Motor neuron (in vitro differentiated cells): ENCODE measurements around the gene C16orf87. TPM values are rescaled to one million over a fixed set of nuclear protein-coding genes. Genes with fewer than 3 reads are reported as not detected.
"Not testable (repeated sequence)": the region's sequence is repeated elsewhere in the genome, so short reads cannot be mapped to it uniquely, and the experiment has no call there.

Source experiments
- ATAC-seq, 8 experiments: fragments of 200-7000 bp; cut with Tn5 transposase; replicated peaks in 6 of 8; 2 replicates each; pipeline ENCODE4 v1.8.0; 2021; ENCODE audit warnings: mild to moderate bottlenecking in 8 of 8, moderate library complexity in 8 of 8
- H3K27ac ChIP-seq, 2 donors: fragments of 250-450 bp; sonication (Bioruptor Pico); 2 replicates each; pipeline ENCODE4 v1.9.0; 2021; ENCODE audit warnings: antibody characterized with exemption in 2 of 2, mild to moderate bottlenecking in 2 of 2, moderate library complexity in 1 of 2
- H3K4me1 ChIP-seq, 2 donors: fragments of 250-450 bp; sonication (Bioruptor Pico); replicated peaks in 1 of 2; 2 replicates each; pipeline ENCODE4 v1.6.1; 2021; ENCODE audit warnings: antibody characterized with exemption in 2 of 2, mild to moderate bottlenecking in 2 of 2, moderate library complexity in 1 of 2
- H3K4me3 ChIP-seq, 5 donors: fragments of 250-450 bp; sonication (Bioruptor Pico); 2 replicates each; pipeline ENCODE4 v1.9.0; 2021; ENCODE audit warnings: antibody characterized with exemption in 5 of 5, mild to moderate bottlenecking in 5 of 5, moderate library complexity in 4 of 5
- WGBS, 10 experiments: fragments of 450-650 bp; shearing (Covaris generic); methylation state at CpG; one replicate each; pipeline ENCODE4 v1.0.0; 2022; 5-methylcytosine and 5-hydroxymethylcytosine counted together
- in situ Hi-C, 9 experiments: fragments of 400-800 bp; cut with MboI; loops; one replicate each; pipeline ENCODE4 v1.15.0; 2021; ENCODE audit warnings: low sequenced_read_pairs in 9 of 9, low pct_unique_long_range_greater_than_20kb in 2 of 9; ENCODE audit not compliant: unreplicated experiment in 9 of 9
- total RNA-seq, 8 experiments: library from RNA; unstranded; fragments of 300-600 nt; gene quantifications; 2 replicates each; pipeline versions ENCODE4 v1.2.3 to v1.2.4, GENCODE V29; 2022

C16orf87 gene
- total RNA-seq, 8 experiments from 2014 or later: 5.3 to 23.6 (median 16.2) TPM

- Histone ChIP-seq H3K27ac (no peak overlapping the region), H3K4me3 (no peak overlapping the region), H3K4me1 (peaks cover 0 to 7% of the 10 kb centered on the region in 2 donors)
- WGBS, 10 experiments: 40 to 83% (median 52%) methylated on average over 1 to 3 of the region's 3 CpGs; no CpG with 5 or more reads in 1 of the 10 experiments
- in situ Hi-C loops: loop anchor here in 1 of 9 experiments (25.0 kb wide), 1 partner anchor 102 kb away; the partner anchor contains the start of genes ORC6 and VPS35
- no peak for ATAC-seq
Observed at GRCh38 chr16:46788891-46789474, 42.0 kb downstream of the C16orf87 start.

DNA sequence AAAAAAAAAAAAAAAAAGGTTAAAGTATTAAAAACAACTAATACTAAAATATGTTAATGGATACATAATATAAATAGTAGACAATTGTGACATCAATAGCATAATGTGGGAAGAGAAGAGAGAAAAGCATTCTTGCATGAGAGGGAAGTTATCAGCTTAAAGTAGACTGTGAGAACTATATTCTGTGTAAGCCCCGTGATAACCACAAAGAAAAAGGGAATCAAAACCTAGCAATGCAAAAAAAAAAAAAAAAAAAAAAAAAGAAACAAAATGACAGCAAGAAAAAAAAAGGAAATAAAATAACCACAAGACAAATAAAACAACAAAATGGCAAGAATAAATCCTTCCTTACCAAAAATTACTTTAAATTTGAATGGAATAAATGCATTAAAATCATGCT is 43.1 kb downstream of the C16orf87 start:
- Histone ChIP-seq H3K27ac (no peak overlapping the region), H3K4me1 (peaks cover 0 to 7% of the 10 kb centered on the region in 2 donors), H3K4me3 (no peak overlapping the region)
- 38 to 100% (median 92%) methylated on average over 1 of the region's 1 CpG; no CpG with 5 or more reads in 1 of the 10 experiments for WGBS, 10 experiments
- no peak for ATAC-seq
- in situ Hi-C loops: loop anchor here in 1 of 9 experiments (25.0 kb wide), 1 partner anchor 101 kb away; the partner anchor contains the start of genes ORC6 and VPS35

GRCh38 chr16:46785076-46785845 is 45.7 kb downstream of the C16orf87 start:
- no peak overlapping the region for H3K27ac ChIP-seq
- 0 to 100% (median 47%) methylated on average over 1 to 3 of the region's 3 CpGs; no CpG with 5 or more reads in 2 of the 10 experiments for WGBS, 10 experiments

GRCh38 chr16:46784569-46784968 is 46.4 kb downstream of the C16orf87 start:
- not testable (repeated sequence) for H3K4me1 ChIP-seq, H3K4me3 ChIP-seq, H3K27ac ChIP-seq, ATAC-seq
- WGBS, 10 experiments: 69 to 100% (median 92%) methylated on average over 1 to 2 of the region's 2 CpGs; no CpG with 5 or more reads in 1 of the 10 experiments
- in situ Hi-C loops: loop anchor here in 1 of 9 experiments (25.0 kb wide), 1 partner anchor 97 kb away; the partner anchor contains the start of genes ORC6 and VPS35

More at GRCh38 chr16:46785076-46785845, 45.7 kb downstream of the C16orf87 start:
- in situ Hi-C loops: loop anchor here in 1 of 9 experiments (25.0 kb wide), 1 partner anchor 98 kb away; the partner anchor contains the start of genes ORC6 and VPS35
- ATAC-seq: no peak
- Histone ChIP-seq H3K4me1 (peaks cover 0 to under 1% of the 10 kb centered on the region in 2 donors), H3K4me3 (no peak overlapping the region)

DNA sequence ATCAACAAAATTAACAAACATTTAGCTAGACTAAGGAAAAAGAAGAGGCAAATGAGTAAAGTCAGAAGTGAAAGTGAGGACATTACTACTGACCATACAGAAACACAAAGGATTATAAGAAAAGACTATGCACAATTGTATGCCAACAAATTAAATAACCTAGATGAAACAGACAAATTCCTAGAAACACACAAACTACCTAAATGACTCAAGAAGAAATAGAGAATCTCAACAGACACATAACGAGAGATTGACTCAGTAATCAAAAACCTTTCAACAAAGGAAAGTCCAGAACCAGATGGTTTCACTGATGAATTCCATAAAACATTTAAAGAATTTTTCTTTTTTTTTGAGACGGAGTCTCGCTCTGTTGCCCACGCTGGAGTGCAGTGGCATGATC is 47.2 kb downstream of the C16orf87 start:
- no peak for ATAC-seq
- in situ Hi-C loops: loop anchor here in 1 of 9 experiments (25.0 kb wide), 1 partner anchor 96 kb away; the partner anchor contains the start of genes ORC6 and VPS35
- H3K27ac ChIP-seq: no peak overlapping the region
- H3K4me3 ChIP-seq: no peak overlapping the region
- no peaks in the 10 kb centered on the region for H3K4me1 ChIP-seq
- WGBS, 10 experiments: 0 to 100% (median 89%) methylated on average over 1 to 4 of the region's 4 CpGs; no CpG with 5 or more reads in 1 of the 10 experiments

GRCh38 chr16:46782320-46782719 is 48.7 kb downstream of the C16orf87 start:
- in situ Hi-C loops: loop anchor here in 1 of 9 experiments (25.0 kb wide), 1 partner anchor 95 kb away; the partner anchor contains the start of genes ORC6 and VPS35
- WGBS, 10 experiments: 0 to 100% (median 83%) methylated on average over 1 to 2 of the region's 2 CpGs; no CpG with 5 or more reads in 1 of the 10 experiments
- no peak for ATAC-seq

GRCh38 chr16:46777804-46778203 is 53.2 kb downstream of the C16orf87 start:
- Histone ChIP-seq H3K27ac (no peak overlapping the region), H3K4me3 (no peak overlapping the region), H3K4me1 (no peaks in the 10 kb centered on the region)
- WGBS, 10 experiments: 90% methylated on average over 6 of the region's 12 CpGs; no CpG with 5 or more reads in 9 of the 10 experiments
- ATAC-seq: no peak
- in situ Hi-C loops: loop anchor here in 1 of 9 experiments (25.0 kb wide), 1 partner anchor 91 kb away; the partner anchor contains the start of genes ORC6 and VPS35

More at GRCh38 chr16:46782320-46782719, 48.7 kb downstream of the C16orf87 start:
- no peaks in the 10 kb centered on the region for H3K4me1 ChIP-seq
- H3K4me3 ChIP-seq: no peak overlapping the region
- no peak overlapping the region for H3K27ac ChIP-seq

- Histone ChIP-seq H3K27ac (no peak overlapping the region), H3K4me3 (no peak overlapping the region), H3K4me1 (no peaks in the 10 kb centered on the region)
- 16 to 95% (median 69%) methylated on average over 1 to 4 of the region's 4 CpGs for WGBS, 10 experiments
- ATAC-seq: peak in 2 of 8 experiments; percentile 28 to 35
- in situ Hi-C loops: loop anchor here in 1 of 9 experiments (25.0 kb wide), 1 partner anchor 88 kb away; the partner anchor contains the start of genes ORC6 and VPS35
Observed at GRCh38 chr16:46775214-46775613, 55.8 kb downstream of the C16orf87 start.

DNA sequence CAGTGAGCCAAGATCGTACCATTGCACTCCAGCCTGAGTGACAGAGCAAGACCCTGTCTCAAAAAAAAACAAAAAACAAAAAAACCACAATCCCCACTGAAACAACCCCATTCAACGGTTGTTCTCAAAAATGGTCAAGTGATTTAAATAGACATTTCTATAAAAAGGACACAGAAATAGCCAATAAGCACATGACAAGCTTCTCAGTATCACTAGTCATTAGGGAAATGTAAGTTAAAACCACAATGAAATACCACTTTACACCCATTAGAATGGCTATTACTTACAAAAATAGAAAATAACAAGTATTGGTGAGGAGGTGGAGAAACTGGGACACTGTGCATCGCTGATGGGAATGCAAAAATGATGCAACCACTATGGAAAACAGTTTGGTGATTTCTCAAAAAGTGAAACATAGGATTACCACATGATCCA is 56.2 kb downstream of the C16orf87 start:
- ATAC-seq: peak in 1 of 8 experiments; percentile 43
- H3K27ac ChIP-seq: no peak overlapping the region
- H3K4me1 ChIP-seq: no peaks in the 10 kb centered on the region
- in situ Hi-C loops: loop anchor here in 1 of 9 experiments (25.0 kb wide), 1 partner anchor 87 kb away; the partner anchor contains the start of genes ORC6 and VPS35
- 9 to 100% (median 72%) methylated on average over 1 to 3 of the region's 3 CpGs; no CpG with 5 or more reads in 1 of the 10 experiments for WGBS, 10 experiments
- no peak overlapping the region for H3K4me3 ChIP-seq

GRCh38 chr16:46772463-46772862 is 58.5 kb downstream of the C16orf87 start:
- 0 to 100% (median 81%) methylated on average over 1 to 4 of the region's 4 CpGs for WGBS, 10 experiments
- H3K4me1 ChIP-seq: no peaks in the 10 kb centered on the region
- in situ Hi-C loops: no loop called here
- no peak overlapping the region for H3K4me3 ChIP-seq
- no peak overlapping the region for H3K27ac ChIP-seq
- no peak for ATAC-seq

DNA sequence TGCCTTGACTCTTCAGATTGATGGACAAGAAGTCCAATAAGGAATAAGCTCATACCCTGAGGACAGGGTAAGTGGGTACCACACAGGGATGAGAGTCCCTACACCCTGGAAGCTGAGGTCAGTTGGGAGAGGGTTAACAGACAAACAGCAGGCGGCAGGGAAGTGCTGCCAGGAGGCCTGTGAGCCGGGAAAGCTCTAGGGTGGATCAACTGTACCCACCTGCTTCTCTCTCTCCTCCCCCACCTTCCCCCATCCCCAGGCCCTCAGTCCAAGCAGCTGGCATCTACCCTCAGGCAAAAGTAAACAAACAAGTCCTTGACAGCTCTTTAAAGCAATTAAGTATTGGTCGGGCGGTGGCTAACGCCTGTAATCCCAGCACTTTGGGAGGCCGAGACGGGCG is 62.2 kb downstream of the C16orf87 start:
- ATAC-seq: peak in 1 of 8 experiments; percentile 16
- in situ Hi-C loops: no loop called here
- H3K27ac ChIP-seq: no peak overlapping the region
- no peaks in the 10 kb centered on the region for H3K4me1 ChIP-seq
- H3K4me3 ChIP-seq: no peak overlapping the region
- WGBS, 10 experiments: 38 to 100% (median 92%) methylated on average over 1 to 6 of the region's 8 CpGs; no CpG with 5 or more reads in 5 of the 10 experiments

- Histone ChIP-seq H3K4me1 (no peaks in the 10 kb centered on the region), H3K4me3 (no peak overlapping the region), H3K27ac (no peak overlapping the region)
- ATAC-seq: no peak
- WGBS, 10 experiments: 60 to 100% (median 83%) methylated on average over 1 to 7 of the region's 7 CpGs; no CpG with 5 or more reads in 3 of the 10 experiments
- in situ Hi-C loops: no loop called here
Observed at GRCh38 chr16:46765050-46765449, 65.9 kb downstream of the C16orf87 start.
